Right atrium auricular region (tissue), 2 donors: Measurements from ENCODE around the gene PCSK5. TPM values are rescaled to one million over a fixed set of nuclear protein-coding genes. Genes with fewer than 3 reads are reported as not detected.
A peak's percentile ranks its signal among the peaks of the same experiment; 100 is the strongest.

Source experiments
- DNase-seq: peaks from one replicate; pipeline ENCODE4 v3.0.0-alpha.2; 2019; ENCODE audit warnings: low spot score
- H3K27ac ChIP-seq, 2 donors: fragments of 200-600 bp; sonication (generic); 1 replicate in 1 of 2; 2 replicates in 1 of 2; pipeline ENCODE4 v1.5.1; 2016 to 2019
- H3K27me3 ChIP-seq, 2 donors: fragments of 200-600 bp; sonication (generic); one replicate each; pipeline versions ENCODE4 v1.5.1 to v1.6.0; 2017 to 2019
- H3K36me3 ChIP-seq: fragments of 200-600 bp; sonication (generic); one replicate; pipeline ENCODE4 v1.5.1; 2016
- H3K4me1 ChIP-seq, 2 donors: fragments of 200-600 bp; sonication (generic); one replicate each; pipeline versions ENCODE4 v1.5.1 to v1.6.0; 2017 to 2019
- H3K4me3 ChIP-seq, 2 donors: fragments of 200-600 bp; sonication (generic); 1 replicate in 1 of 2; 2 replicates in 1 of 2; pipeline ENCODE4 v1.5.1; 2017 to 2019; ENCODE audit warnings: mild to moderate bottlenecking in 1 of 2, moderate library complexity in 1 of 2
- H3K9me3 ChIP-seq, 2 donors: fragments of 200-600 bp; sonication (generic); one replicate each; pipeline ENCODE4 v1.5.1; 2019
- CTCF ChIP-seq, 2 donors: fragments of 200-600 bp; sonication (generic); IDR thresholded peaks; one replicate each; pipeline ENCODE4 v1.5.1; 2019; ENCODE audit warnings: antibody characterized with exemption in 2 of 2
- total RNA-seq, 2 donors: library from RNA; depleted of rRNA; stranded (reverse); fragments of >200 nt; gene quantifications; one replicate each; pipeline ENCODE4 v1.1.0, GENCODE V29; 2016

The PCSK5 gene
- total RNA-seq, 2 donors from 2014 or later: 5.3 to 6.5 TPM

- H3K36me3 ChIP-seq: no peaks in the 10 kb centered on the region
- no peak for TF ChIP-seq CTCF (IDR thresholded peaks at IDR 0.05)
- peaks cover 0 to 7% of the 10 kb centered on the region in 2 donors for H3K4me1 ChIP-seq
- H3K4me3 ChIP-seq: no peak overlapping the region
- no peaks in the 10 kb centered on the region for H3K27me3 ChIP-seq
- no peak for DNase-seq
- no peak overlapping the region for H3K27ac ChIP-seq
- peaks cover 5 to 14% of the 10 kb centered on the region in 2 donors for H3K9me3 ChIP-seq
Observed at GRCh38 chr9:76266649-76267283, 376.3 kb downstream of the PCSK5 start.

GRCh38 chr9:76267284-76267652 lies 376.8 kb downstream of the PCSK5 start:
- Histone ChIP-seq H3K4me1 (peaks cover 0 to 7% of the 10 kb centered on the region in 2 donors), H3K27ac (no peak overlapping the region), H3K9me3 (peaks cover 5 to 14% of the 10 kb centered on the region in 2 donors), H3K4me3 (no peak overlapping the region), H3K27me3 (no peaks in the 10 kb centered on the region), H3K36me3 (no peaks in the 10 kb centered on the region)
- no peak for DNase-seq
- TF ChIP-seq CTCF (IDR thresholded peaks at IDR 0.05): no peak

- DNase-seq: no peak
- Histone ChIP-seq H3K9me3 (no peaks in the 10 kb centered on the region), H3K36me3 (no peaks in the 10 kb centered on the region), H3K4me1 (peaks cover 0 to 7% of the 10 kb centered on the region in 2 donors), H3K27ac (peak overlapping the region; percentile 3 to 4), H3K4me3 (no peak overlapping the region), H3K27me3 (no peaks in the 10 kb centered on the region)
- TF ChIP-seq CTCF (IDR thresholded peaks at IDR 0.05): no peak
Observed at GRCh38 chr9:76269789-76270188, 379.3 kb downstream of the PCSK5 start.

GRCh38 chr9:76271755-76272154 lies 381.3 kb downstream of the PCSK5 start:
- Histone ChIP-seq H3K9me3 (no peaks in the 10 kb centered on the region), H3K4me1 (peaks cover 0 to 7% of the 10 kb centered on the region in 2 donors), H3K27ac (no peak overlapping the region), H3K27me3 (no peaks in the 10 kb centered on the region), H3K36me3 (no peaks in the 10 kb centered on the region), H3K4me3 (no peak overlapping the region)
- no peak for TF ChIP-seq CTCF (IDR thresholded peaks at IDR 0.05)
- no peak for DNase-seq

GRCh38 chr9:76289042-76289441 lies 398.6 kb downstream of the PCSK5 start:
- no peaks in the 10 kb centered on the region for H3K4me1 ChIP-seq
- no peak overlapping the region for H3K27ac ChIP-seq
- no peaks in the 10 kb centered on the region for H3K27me3 ChIP-seq
- H3K36me3 ChIP-seq: no peaks in the 10 kb centered on the region
- no peak for TF ChIP-seq CTCF (IDR thresholded peaks at IDR 0.05)
- no peak overlapping the region for H3K4me3 ChIP-seq
- no peak for DNase-seq
- H3K9me3 ChIP-seq: no peaks in the 10 kb centered on the region

- TF ChIP-seq CTCF (IDR thresholded peaks at IDR 0.05): no peak
- Histone ChIP-seq H3K27ac (no peak overlapping the region), H3K9me3 (no peaks in the 10 kb centered on the region), H3K4me3 (no peak overlapping the region), H3K36me3 (no peaks in the 10 kb centered on the region), H3K27me3 (no peaks in the 10 kb centered on the region), H3K4me1 (no peaks in the 10 kb centered on the region)
- DNase-seq: no peak
Observed at GRCh38 chr9:76289703-76290102, 399.2 kb downstream of the PCSK5 start.
